Stimulated activated memory B cell treated with anti-CD40 and anti-IgM and Interleukin-4, amounts not matched to agents 10 μg/mL and 1 μg/mL and 100 μg/mL, for 72 hours (primary cell): ENCODE measurements around the gene NT5E.
A peak's percentile ranks its signal among the peaks of the same experiment; 100 is the strongest.

ENCODE experiments used
- ATAC-seq: fragments of 150-1000 bp; cut with Tn5 transposase; 2 replicates; pipeline ENCODE4 v1.10.0; 2021
- H3K27ac Mint-ChIP-seq: one replicate; pipeline ENCODE4 v1.8.0; 2022; ENCODE audit warnings: mild to moderate bottlenecking, mixed read lengths
- H3K27me3 Mint-ChIP-seq: one replicate; pipeline ENCODE4 v1.8.0; 2022; ENCODE audit warnings: mixed read lengths
- H3K36me3 Mint-ChIP-seq: one replicate; pipeline ENCODE4 v1.8.0; 2022; ENCODE audit warnings: mixed read lengths
- H3K4me1 Mint-ChIP-seq: one replicate; pipeline ENCODE4 v1.8.0; 2022; ENCODE audit warnings: mixed read lengths
- H3K4me3 Mint-ChIP-seq: one replicate; pipeline ENCODE4 v1.8.0; 2022; ENCODE audit warnings: mild to moderate bottlenecking, moderate library complexity, mixed read lengths
- H3K9me3 Mint-ChIP-seq: one replicate; pipeline ENCODE4 v1.8.0; 2022; ENCODE audit warnings: mixed read lengths

NT5E gene

GRCh38 chr6:85436939-85437495 is 12.9 kb upstream of the NT5E start:
- Mint-ChIP-seq H3K9me3 (peaks cover 8% of the 10 kb centered on the region), H3K27me3 (no peaks in the 10 kb centered on the region), H3K4me1 (no peaks in the 10 kb centered on the region), H3K4me3 (no peak overlapping the region), H3K36me3 (no peaks in the 10 kb centered on the region), H3K27ac (no peak overlapping the region)
- no peak for ATAC-seq

- Mint-ChIP-seq H3K36me3 (no peaks in the 10 kb centered on the region), H3K27ac (no peak overlapping the region), H3K9me3 (peaks cover 8% of the 10 kb centered on the region), H3K4me3 (no peak overlapping the region), H3K4me1 (peaks cover 10% of the 10 kb centered on the region), H3K27me3 (no peaks in the 10 kb centered on the region)
- ATAC-seq = no peak
Observed at GRCh38 chr6:85443349-85444117, 6.3 kb upstream of the NT5E start.

- H3K4me1 Mint-ChIP-seq = peaks cover 60% of the 10 kb centered on the region
- H3K27ac Mint-ChIP-seq = peak overlapping the region; percentile 90
- ATAC-seq = peak; percentile 82
- H3K4me3 Mint-ChIP-seq = peak overlapping the region; percentile 93
- no peaks in the 10 kb centered on the region for H3K27me3 Mint-ChIP-seq
- H3K36me3 Mint-ChIP-seq = no peaks in the 10 kb centered on the region
- H3K9me3 Mint-ChIP-seq = no peaks in the 10 kb centered on the region
Observed at GRCh38 chr6:85449388-85449817, 480 bp upstream of the NT5E start.

GRCh38 chr6:85451565-85452306 is 1.9 kb downstream of the NT5E start:
- peak overlapping the region; percentile 93 for H3K4me3 Mint-ChIP-seq
- no peaks in the 10 kb centered on the region for H3K27me3 Mint-ChIP-seq
- H3K4me1 Mint-ChIP-seq = peaks cover 80% of the 10 kb centered on the region

GRCh38 chr6:85452441-85452881 is 2.6 kb downstream of the NT5E start:
- H3K27ac Mint-ChIP-seq = peak overlapping the region; percentile 90
- H3K4me1 Mint-ChIP-seq = peaks cover 87% of the 10 kb centered on the region
- peak overlapping the region; percentile 50 for H3K4me3 Mint-ChIP-seq
- no peaks in the 10 kb centered on the region for H3K27me3 Mint-ChIP-seq
- no peak for ATAC-seq
- no peaks in the 10 kb centered on the region for H3K9me3 Mint-ChIP-seq
- no peaks in the 10 kb centered on the region for H3K36me3 Mint-ChIP-seq

More at GRCh38 chr6:85451565-85452306, 1.9 kb downstream of the NT5E start:
- Mint-ChIP-seq H3K9me3 (no peaks in the 10 kb centered on the region), H3K27ac (peak overlapping the region; percentile 90), H3K36me3 (no peaks in the 10 kb centered on the region)
- no peak for ATAC-seq

- H3K27ac Mint-ChIP-seq = peak overlapping the region; percentile 61
- H3K9me3 Mint-ChIP-seq = no peaks in the 10 kb centered on the region
- H3K27me3 Mint-ChIP-seq = no peaks in the 10 kb centered on the region
- no peaks in the 10 kb centered on the region for H3K36me3 Mint-ChIP-seq
- peaks cover 88% of the 10 kb centered on the region for H3K4me1 Mint-ChIP-seq
- H3K4me3 Mint-ChIP-seq = no peak overlapping the region
- ATAC-seq = no peak
Observed at GRCh38 chr6:85453052-85453451, 3.2 kb downstream of the NT5E start.

- H3K27me3 Mint-ChIP-seq = no peaks in the 10 kb centered on the region
- H3K4me1 Mint-ChIP-seq = peaks cover 88% of the 10 kb centered on the region
- H3K36me3 Mint-ChIP-seq = no peaks in the 10 kb centered on the region
- no peaks in the 10 kb centered on the region for H3K9me3 Mint-ChIP-seq
- peak; percentile 50 for ATAC-seq
- peak overlapping the region; percentile 30 for H3K4me3 Mint-ChIP-seq
- H3K27ac Mint-ChIP-seq = peak overlapping the region; percentile 61
Observed at GRCh38 chr6:85453490-85453889, 3.6 kb downstream of the NT5E start.

- Mint-ChIP-seq H3K9me3 (no peaks in the 10 kb centered on the region), H3K27me3 (no peaks in the 10 kb centered on the region), H3K27ac (peak overlapping the region; percentile 89), H3K36me3 (no peaks in the 10 kb centered on the region), H3K4me1 (peaks cover 88% of the 10 kb centered on the region), H3K4me3 (no peak overlapping the region)
- no peak for ATAC-seq
Observed at GRCh38 chr6:85455471-85456026, 5.7 kb downstream of the NT5E start.

GRCh38 chr6:85456782-85457181 is 6.9 kb downstream of the NT5E start:
- peak overlapping the region; percentile 89 for H3K27ac Mint-ChIP-seq
- no peaks in the 10 kb centered on the region for H3K36me3 Mint-ChIP-seq
- peaks cover 89% of the 10 kb centered on the region for H3K4me1 Mint-ChIP-seq
- no peaks in the 10 kb centered on the region for H3K27me3 Mint-ChIP-seq
- H3K9me3 Mint-ChIP-seq = no peaks in the 10 kb centered on the region
- no peak for ATAC-seq
- no peak overlapping the region for H3K4me3 Mint-ChIP-seq

- peak overlapping the region; percentile 89 for H3K27ac Mint-ChIP-seq
- no peaks in the 10 kb centered on the region for H3K9me3 Mint-ChIP-seq
- H3K27me3 Mint-ChIP-seq = no peaks in the 10 kb centered on the region
- H3K4me3 Mint-ChIP-seq = no peak overlapping the region
- peaks cover 90% of the 10 kb centered on the region for H3K4me1 Mint-ChIP-seq
- no peak for ATAC-seq
- H3K36me3 Mint-ChIP-seq = no peaks in the 10 kb centered on the region
Observed at GRCh38 chr6:85458184-85458583, 8.3 kb downstream of the NT5E start.

- H3K9me3 Mint-ChIP-seq = no peaks in the 10 kb centered on the region
- H3K36me3 Mint-ChIP-seq = no peaks in the 10 kb centered on the region
- H3K4me3 Mint-ChIP-seq = no peak overlapping the region
- no peak for ATAC-seq
- H3K27ac Mint-ChIP-seq = peak overlapping the region; percentile 89
- H3K4me1 Mint-ChIP-seq = peaks cover 90% of the 10 kb centered on the region
- H3K27me3 Mint-ChIP-seq = no peaks in the 10 kb centered on the region
Observed at GRCh38 chr6:85458782-85459181, 8.9 kb downstream of the NT5E start.

- Mint-ChIP-seq H3K9me3 (no peaks in the 10 kb centered on the region), H3K4me1 (peaks cover 89% of the 10 kb centered on the region), H3K36me3 (no peaks in the 10 kb centered on the region), H3K27me3 (no peaks in the 10 kb centered on the region), H3K27ac (peak overlapping the region; percentile 89), H3K4me3 (no peak overlapping the region)
- ATAC-seq = no peak
Observed at GRCh38 chr6:85459224-85459901, 9.5 kb downstream of the NT5E start.

GRCh38 chr6:85460154-85460920 is 10.5 kb downstream of the NT5E start:
- Mint-ChIP-seq H3K27me3 (no peaks in the 10 kb centered on the region), H3K4me3 (no peak overlapping the region), H3K4me1 (peaks cover 93% of the 10 kb centered on the region), H3K9me3 (no peaks in the 10 kb centered on the region), H3K27ac (peak overlapping the region; percentile 89), H3K36me3 (no peaks in the 10 kb centered on the region)
- ATAC-seq = no peak
